ENCODE results near the gene TMEM74B. TPM values are rescaled to one million over a fixed set of nuclear protein-coding genes. Genes with fewer than 3 reads are reported as not detected.

The TMEM74B gene
- total RNA-seq, 1 experiment from 2014 or later, result 6.3 TPM

DNA sequence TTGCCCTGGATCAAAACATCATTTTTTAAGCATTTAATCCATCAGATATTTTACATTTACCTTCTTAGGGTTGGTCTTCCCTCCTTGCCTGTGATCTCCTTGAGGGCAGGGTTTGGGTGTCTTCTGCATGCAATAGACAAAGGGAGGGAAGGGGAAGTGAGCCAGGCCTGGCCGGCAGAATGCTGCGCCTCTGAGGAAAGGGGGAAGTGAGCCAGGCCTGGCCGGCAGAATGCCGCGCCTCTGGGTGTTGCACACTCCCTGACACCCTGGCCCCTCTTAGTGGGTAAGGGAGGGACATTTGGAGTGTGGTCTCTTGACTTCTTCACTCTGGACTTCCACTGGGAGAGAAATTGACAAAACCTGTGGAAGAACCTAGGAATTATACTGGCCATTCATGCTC, 53.9 kb downstream of the TMEM74B start:
- Histone ChIP-seq H2AFZ (ENCODE audit: low read length) (no peak overlapping the region), H3K79me2 (ENCODE audit: low read length) (peaks cover 52% of the 10 kb centered on the region), H3K27ac (ENCODE audit: low read length) (no peak overlapping the region), H3K4me3 (ENCODE audit: low read length) (no peak overlapping the region), H3K4me1 (ENCODE audit: insufficient read depth, low read length) (0 out of 2 replicates have a peak, but pooled peaks cover 5% of the 10 kb centered on the region), H3K27me3 (ENCODE audit: low read length) (no peaks in the 10 kb centered on the region), H3K9me3 (ENCODE audit: low read length) (no peaks in the 10 kb centered on the region), H3K36me3 (ENCODE audit: low read depth, low read length) (peaks cover 85% of the 10 kb centered on the region), H3K9ac (ENCODE audit: low read length) (no peak overlapping the region), H3K4me2 (ENCODE audit: low read length) (no peak overlapping the region), H4K20me1 (ENCODE audit: low read length) (peaks cover 19% of the 10 kb centered on the region), H3K9me2 (replicated peaks; ENCODE audit: low read length) (no peaks in the 10 kb centered on the region), H3F3A (ENCODE audit: low read length, unreplicated experiment) (no peaks in the 10 kb centered on the region)
- CTCF ChIA-PET, result no interaction called here
- BruUV-seq (replicated peaks), result no TSS peak
- TF ChIP-seq EZH2phosphoT487 (IDR thresholded peaks at IDR 0.05; ENCODE audit: borderline replicate concordance, low read length), result no peak
- intact Hi-C loops (cut with micrococcal nuclease), result no loop called here
- POLR2A ChIA-PET (ENCODE audit: unreplicated experiment), result no interaction called here
- DNase-seq (no peak), ATAC-seq (no peak)

Other genes with a start within 250 kb of the TMEM74B start
- not detected in 2 replicates for gene RSPO4, start 182.7 kb downstream of the TMEM74B start, total RNA-seq (2014; rRNA removed)
- gene PSMF1, start 66.4 kb downstream of the TMEM74B start, total RNA-seq (2014; rRNA removed), result 60.8 and 82.1 TPM in 2 replicates
- gene C20orf202, start 18.5 kb upstream of the TMEM74B start, total RNA-seq (2014; rRNA removed), result not detected in 2 replicates
- gene RAD21L1, start 41.1 kb upstream of the TMEM74B start, total RNA-seq (2014; rRNA removed), result 0.11 and 0.58 TPM in 2 replicates
- gene SNPH, start 81.3 kb upstream of the TMEM74B start, total RNA-seq (2014; rRNA removed), result 21.4 and 24.9 TPM in 2 replicates
- gene SDCBP2, start 144.2 kb upstream of the TMEM74B start, total RNA-seq (2014; rRNA removed), result 14.4 and 25.5 TPM in 2 replicates
- gene FKBP1A, start 208.1 kb upstream of the TMEM74B start, total RNA-seq (2014; rRNA removed), result 178 and 198 TPM in 2 replicates

Data from PC-3 (cell line).